Measurements from ENCODE around the gene CFAP46.

GRCh38 chr10:132977807-132978206, 35.4 kb upstream of the CFAP46 start:
- TF ChIP-seq CTCF (IDR thresholded peaks at IDR 0.05) = no peak
- TF ChIP-seq SIN3A (IDR thresholded peaks at IDR 0.05; ENCODE audit: borderline replicate concordance, low read depth, low read length) = no peak
- TF ChIP-seq YY1 (IDR thresholded peaks at IDR 0.05; ENCODE audit: low read depth) = no peak
- no peak for TF ChIP-seq USF1 (IDR thresholded peaks at IDR 0.05; ENCODE audit: borderline replicate concordance, low read depth)
- TF ChIP-seq RAD21 (IDR thresholded peaks at IDR 0.05; ENCODE audit: low read length) = no peak
- TF ChIP-seq POLR2AphosphoS5 (IDR thresholded peaks at IDR 0.05; ENCODE audit: low read depth, low read length) = no peak
- no peak for TF ChIP-seq MXI1 (IDR thresholded peaks at IDR 0.05; ENCODE audit: low read depth, low read length)
